Measurements from ENCODE around the gene KRT40. TPM values are rescaled to one million over a fixed set of nuclear protein-coding genes. Genes with fewer than 3 reads are reported as not detected.

The KRT40 gene
- total and polyA plus RNA-seq, 5 donors from 2014 or later = not detected

DNA sequence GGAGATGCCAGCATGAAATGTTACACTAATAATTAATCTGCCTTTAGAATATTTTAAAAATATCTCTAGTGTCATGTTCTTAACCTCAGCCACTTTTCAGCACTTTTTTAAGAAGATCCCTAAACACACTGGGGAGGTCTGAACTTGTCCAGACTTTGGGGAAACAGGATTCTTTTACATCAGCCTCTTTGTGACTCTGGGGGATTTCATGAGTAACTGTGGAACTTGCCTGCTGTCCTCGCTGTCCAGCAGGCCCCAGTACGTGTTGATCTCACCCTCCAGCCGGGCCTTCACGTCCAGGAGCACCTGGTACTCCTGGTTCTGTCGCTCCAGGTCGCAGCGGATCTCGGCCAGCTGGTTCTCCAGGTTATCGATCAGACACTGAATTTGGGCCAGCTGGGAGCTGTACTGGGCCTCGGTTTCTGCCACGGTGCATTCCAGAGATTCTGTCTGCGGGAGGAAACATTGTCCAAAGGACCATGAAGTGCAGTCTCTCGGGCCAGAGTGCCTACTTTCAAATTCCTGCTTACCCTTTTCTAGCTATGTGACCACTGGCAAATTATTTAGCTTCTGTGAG is 5.5 kb downstream of the KRT40 start:
- no peaks in the 10 kb centered on the region for H3K36me3 ChIP-seq (ENCODE audit: control insufficient read depth, insufficient read depth, low read length)
- ATAC-seq (ENCODE audit: low read depth in 2 of 2) (no peak), DNase-seq (no peak)
- Mint-ChIP-seq H3K4me1 (no peaks in the 10 kb centered on the region), H3K27ac (no peak overlapping the region), H3K4me3 (no peak overlapping the region), H3K27me3 (peaks cover 18% of the 10 kb centered on the region), H3K9me3 (no peaks in the 10 kb centered on the region), H3K36me3 (no peaks in the 10 kb centered on the region)
- no peak overlapping the region for H3K4me3 ChIP-seq (ENCODE audit: low read depth, low read length)
- no peaks in the 10 kb centered on the region for H3K4me1 ChIP-seq (ENCODE audit: control insufficient read depth, insufficient read depth, low read length, poor library complexity, severe bottlenecking)
- H3K9me3 ChIP-seq (ENCODE audit: control insufficient read depth in 2 of 2, low read length in 2 of 2) = no peaks in the 10 kb centered on the region
- H3K27me3 ChIP-seq (ENCODE audit: control insufficient read depth, insufficient read depth, low read length) = peaks cover 5% of the 10 kb centered on the region
- no peak overlapping the region for H3K27ac ChIP-seq (ENCODE audit: insufficient read depth, low read length, poor library complexity, severe bottlenecking)

GRCh38 chr17:40975516-40975915 is 8.6 kb downstream of the KRT40 start:
- Histone ChIP-seq H3K9me3 (ENCODE audit: control insufficient read depth in 2 of 2, low read length in 2 of 2) (no peaks in the 10 kb centered on the region), H3K36me3 (ENCODE audit: control insufficient read depth, insufficient read depth, low read length) (no peaks in the 10 kb centered on the region), H3K27me3 (ENCODE audit: control insufficient read depth, insufficient read depth, low read length) (peaks cover 8% of the 10 kb centered on the region), H3K4me3 (ENCODE audit: low read depth, low read length) (no peak overlapping the region), H3K4me1 (ENCODE audit: control insufficient read depth, insufficient read depth, low read length, poor library complexity, severe bottlenecking) (no peaks in the 10 kb centered on the region), H3K27ac (ENCODE audit: insufficient read depth, low read length, poor library complexity, severe bottlenecking) (no peak overlapping the region)
- H3K27ac Mint-ChIP-seq = no peak overlapping the region
- peaks cover 30% of the 10 kb centered on the region for H3K27me3 Mint-ChIP-seq
- H3K36me3 Mint-ChIP-seq = no peaks in the 10 kb centered on the region
- no peaks in the 10 kb centered on the region for H3K4me1 Mint-ChIP-seq
- ATAC-seq (ENCODE audit: low read depth in 2 of 2) (no peak), DNase-seq (no peak)
- no peak overlapping the region for H3K4me3 Mint-ChIP-seq
- peaks cover 0 to 1% (median 0%) of the 10 kb centered on the region in 7 donors for H3K9me3 Mint-ChIP-seq

DNA sequence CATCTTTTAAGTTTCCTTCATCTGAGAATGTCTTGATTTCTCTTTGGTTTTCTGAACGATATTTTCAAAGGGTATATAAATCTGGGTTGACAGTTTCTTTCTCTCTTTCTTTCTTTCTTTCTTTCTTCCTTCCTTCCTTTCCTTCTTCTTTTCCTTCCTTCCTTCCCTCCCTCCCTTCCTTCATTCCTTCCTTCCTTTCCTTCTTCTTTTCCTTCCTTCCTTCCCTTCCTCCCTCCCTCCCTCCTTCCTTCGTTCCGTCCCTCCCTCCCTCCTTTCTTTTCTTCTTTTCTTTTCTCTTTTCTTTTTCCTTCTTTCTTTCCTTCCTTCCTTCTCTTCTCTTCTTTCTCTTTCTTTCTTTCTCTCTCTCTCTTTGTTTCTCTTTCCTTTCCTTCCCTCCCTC is 9.8 kb downstream of the KRT40 start:
- Mint-ChIP-seq H3K9me3 (peaks cover 0 to 1% (median 0%) of the 10 kb centered on the region in 7 donors), H3K27ac (no peak overlapping the region), H3K4me3 (no peak overlapping the region), H3K27me3 (peaks cover 32% of the 10 kb centered on the region), H3K36me3 (no peaks in the 10 kb centered on the region), H3K4me1 (no peaks in the 10 kb centered on the region)
- no peaks in the 10 kb centered on the region for H3K9me3 ChIP-seq (ENCODE audit: control insufficient read depth in 2 of 2, low read length in 2 of 2)
- no peaks in the 10 kb centered on the region for H3K36me3 ChIP-seq (ENCODE audit: control insufficient read depth, insufficient read depth, low read length)
- no peak for DNase-seq
- peaks cover 8% of the 10 kb centered on the region for H3K27me3 ChIP-seq (ENCODE audit: control insufficient read depth, insufficient read depth, low read length)
- H3K27ac ChIP-seq (ENCODE audit: insufficient read depth, low read length, poor library complexity, severe bottlenecking) = no peak overlapping the region
- no peak for ATAC-seq (ENCODE audit: low read depth in 2 of 2)
- H3K4me3 ChIP-seq (ENCODE audit: low read depth, low read length) = no peak overlapping the region
- no peaks in the 10 kb centered on the region for H3K4me1 ChIP-seq (ENCODE audit: control insufficient read depth, insufficient read depth, low read length, poor library complexity, severe bottlenecking)

GRCh38 chr17:40967582-40967981 is 16.5 kb downstream of the KRT40 start:
- H3K9me3 ChIP-seq (ENCODE audit: control insufficient read depth in 2 of 2, low read length in 2 of 2) = no peaks in the 10 kb centered on the region
- no peaks in the 10 kb centered on the region for H3K4me1 ChIP-seq (ENCODE audit: control insufficient read depth, insufficient read depth, low read length, poor library complexity, severe bottlenecking)
- H3K27me3 ChIP-seq (ENCODE audit: control insufficient read depth, insufficient read depth, low read length) = peaks cover 5% of the 10 kb centered on the region
- H3K27ac Mint-ChIP-seq = no peak overlapping the region
- H3K27me3 Mint-ChIP-seq = peaks cover 43% of the 10 kb centered on the region
- H3K27ac ChIP-seq (ENCODE audit: insufficient read depth, low read length, poor library complexity, severe bottlenecking) = no peak overlapping the region
- ATAC-seq (ENCODE audit: low read depth in 2 of 2) (no peak), DNase-seq (no peak)
- no peaks in the 10 kb centered on the region for H3K36me3 ChIP-seq (ENCODE audit: control insufficient read depth, insufficient read depth, low read length)
- no peak overlapping the region for H3K4me3 Mint-ChIP-seq
- no peak overlapping the region for H3K4me3 ChIP-seq (ENCODE audit: low read depth, low read length)
- peaks cover 0 to 1% (median 0%) of the 10 kb centered on the region in 7 donors for H3K9me3 Mint-ChIP-seq
- no peaks in the 10 kb centered on the region for H3K36me3 Mint-ChIP-seq
- H3K4me1 Mint-ChIP-seq = peaks cover 0 to 3% (median 0%) of the 10 kb centered on the region in 4 donors

DNA sequence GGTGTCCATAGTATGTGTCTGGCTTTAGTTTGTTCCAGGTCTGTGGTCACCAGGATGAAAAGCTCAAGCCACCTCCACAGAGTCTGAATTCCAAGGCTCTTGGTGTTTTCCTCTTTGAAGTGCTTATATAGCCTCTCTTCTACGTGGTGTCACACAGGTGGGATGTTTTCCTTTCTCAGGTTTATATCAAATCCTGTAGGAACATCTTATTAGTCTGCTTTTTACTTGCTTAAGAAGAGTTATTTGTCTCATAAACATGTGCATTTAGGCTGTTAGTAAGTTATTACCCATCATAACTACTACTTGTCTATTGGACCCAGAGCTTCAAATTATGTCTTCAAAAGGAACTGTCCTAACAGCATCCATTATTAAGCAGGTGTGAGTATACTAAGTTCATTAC is 17.3 kb downstream of the KRT40 start, which contains the start of gene KRT39:
KRT39 (minus strand) TSS at position 101 of the 400 bp plus-strand sequence; CDS start at position 9, 92 bp downstream.
- H3K27ac ChIP-seq (ENCODE audit: insufficient read depth, low read length, poor library complexity, severe bottlenecking) = no peak within 1 kb of the TSS
- H3K27ac Mint-ChIP-seq = no peak within 1 kb of the TSS
- H3K9me3 ChIP-seq (ENCODE audit: control insufficient read depth in 2 of 2, low read length in 2 of 2) = no peaks in the 10 kb centered on the region
- H3K4me1 Mint-ChIP-seq = peaks cover 0 to 3% (median 0%) of the 10 kb centered on the region in 4 donors
- DNase-seq (no peak), ATAC-seq (ENCODE audit: low read depth in 2 of 2) (no peak)
- H3K4me3 Mint-ChIP-seq = no peak within 1 kb of the TSS
- H3K9me3 Mint-ChIP-seq = peaks cover 0 to 1% (median 0%) of the 10 kb centered on the region in 7 donors
- H3K36me3 ChIP-seq (ENCODE audit: control insufficient read depth, insufficient read depth, low read length) = no peaks in the 10 kb centered on the region
- H3K4me1 ChIP-seq (ENCODE audit: control insufficient read depth, insufficient read depth, low read length, poor library complexity, severe bottlenecking) = no peaks in the 10 kb centered on the region
- H3K27me3 ChIP-seq (ENCODE audit: control insufficient read depth, insufficient read depth, low read length) = peaks cover 4% of the 10 kb centered on the region
- H3K27me3 Mint-ChIP-seq = peaks cover 39% of the 10 kb centered on the region
- no peak within 1 kb of the TSS for H3K4me3 ChIP-seq (ENCODE audit: low read depth, low read length)
- H3K36me3 Mint-ChIP-seq = no peaks in the 10 kb centered on the region

GRCh38 chr17:40963838-40964237 is 20.3 kb downstream of the KRT40 start:
- Mint-ChIP-seq H3K4me3 (no peak overlapping the region), H3K36me3 (no peaks in the 10 kb centered on the region), H3K27ac (no peak overlapping the region), H3K4me1 (peaks cover 0 to 3% (median 0%) of the 10 kb centered on the region in 4 donors), H3K27me3 (peaks cover 44% of the 10 kb centered on the region), H3K9me3 (no peaks in the 10 kb centered on the region)
- H3K27me3 ChIP-seq (ENCODE audit: control insufficient read depth, insufficient read depth, low read length) = peaks cover 11% of the 10 kb centered on the region
- no peak overlapping the region for H3K27ac ChIP-seq (ENCODE audit: insufficient read depth, low read length, poor library complexity, severe bottlenecking)
- H3K36me3 ChIP-seq (ENCODE audit: control insufficient read depth, insufficient read depth, low read length) = no peaks in the 10 kb centered on the region
- no peaks in the 10 kb centered on the region for H3K9me3 ChIP-seq (ENCODE audit: control insufficient read depth in 2 of 2, low read length in 2 of 2)
- no peak overlapping the region for H3K4me3 ChIP-seq (ENCODE audit: low read depth, low read length)
- DNase-seq (peak in 2 of 3 donors; percentile 6 to 29), ATAC-seq (ENCODE audit: low read depth in 2 of 2) (no peak)
- no peaks in the 10 kb centered on the region for H3K4me1 ChIP-seq (ENCODE audit: control insufficient read depth, insufficient read depth, low read length, poor library complexity, severe bottlenecking)

- DNase-seq = no peak
- Mint-ChIP-seq H3K4me1 (peaks cover 0 to 3% (median 0%) of the 10 kb centered on the region in 4 donors), H3K4me3 (no peak overlapping the region), H3K9me3 (peaks cover 0 to 2% (median 0%) of the 10 kb centered on the region in 7 donors), H3K36me3 (no peaks in the 10 kb centered on the region), H3K27ac (no peak overlapping the region), H3K27me3 (peaks cover 37% of the 10 kb centered on the region)
- Histone ChIP-seq H3K4me1 (ENCODE audit: control insufficient read depth, insufficient read depth, low read length, poor library complexity, severe bottlenecking) (no peaks in the 10 kb centered on the region), H3K9me3 (ENCODE audit: control insufficient read depth in 2 of 2, low read length in 2 of 2) (no peaks in the 10 kb centered on the region), H3K27ac (ENCODE audit: insufficient read depth, low read length, poor library complexity, severe bottlenecking) (no peak overlapping the region), H3K27me3 (ENCODE audit: control insufficient read depth, insufficient read depth, low read length) (peaks cover 11% of the 10 kb centered on the region), H3K4me3 (ENCODE audit: low read depth, low read length) (no peak overlapping the region), H3K36me3 (ENCODE audit: control insufficient read depth, insufficient read depth, low read length) (no peaks in the 10 kb centered on the region)
- ATAC-seq (ENCODE audit: low read depth in 2 of 2) = no peak
These were observed 22.0 kb downstream of the KRT40 start for GRCh38 chr17:40962059-40962561.

GRCh38 chr17:40961591-40961990 is 22.5 kb downstream of the KRT40 start:
- Histone ChIP-seq H3K4me1 (ENCODE audit: control insufficient read depth, insufficient read depth, low read length, poor library complexity, severe bottlenecking) (no peaks in the 10 kb centered on the region), H3K36me3 (ENCODE audit: control insufficient read depth, insufficient read depth, low read length) (no peaks in the 10 kb centered on the region), H3K4me3 (ENCODE audit: low read depth, low read length) (no peak overlapping the region), H3K27me3 (ENCODE audit: control insufficient read depth, insufficient read depth, low read length) (peaks cover 11% of the 10 kb centered on the region), H3K27ac (ENCODE audit: insufficient read depth, low read length, poor library complexity, severe bottlenecking) (no peak overlapping the region), H3K9me3 (ENCODE audit: control insufficient read depth in 2 of 2, low read length in 2 of 2) (no peaks in the 10 kb centered on the region)
- no peak for DNase-seq
- no peak for ATAC-seq (ENCODE audit: low read depth in 2 of 2)
- Mint-ChIP-seq H3K4me3 (no peak overlapping the region), H3K27ac (no peak overlapping the region), H3K36me3 (no peaks in the 10 kb centered on the region), H3K9me3 (peaks cover 0 to 2% (median 0%) of the 10 kb centered on the region in 7 donors), H3K27me3 (peaks cover 33% of the 10 kb centered on the region), H3K4me1 (peaks cover 0 to 3% (median 0%) of the 10 kb centered on the region in 4 donors)
